Measurements from ENCODE around the gene DPP3.
"Not testable (repeated sequence)": the region's sequence is repeated elsewhere in the genome, so short reads cannot be mapped to it uniquely, and the experiment has no call there.

- TF ChIP-seq POLR2AphosphoS5 (IDR thresholded peaks at IDR 0.05; ENCODE audit: borderline replicate concordance, low read depth, low read length); EZH2 (IDR thresholded peaks at IDR 0.05): not testable (repeated sequence)
These were observed 48.3 kb upstream of the DPP3 start for GRCh38 chr11:66431871-66432329.

Data from SK-N-MC (cell line).